SU-DHL-6 (cell line): ENCODE data around the gene NAV2.
"Not testable (repeated sequence)": the region's sequence is repeated elsewhere in the genome, so short reads cannot be mapped to it uniquely, and the experiment has no call there.

ENCODE experiments used
- EZH2phosphoT487 ChIP-seq: fragments of 200-600 bp; sonication (generic), shearing (Covaris generic); conservative IDR thresholded peaks from 2 replicates; pipeline ENCODE4 v1.6.1; 2018; ENCODE audit warnings: mild to moderate bottlenecking, antibody characterized with exemption, low read length, moderate library complexity, mixed read lengths
- TF ChIP-seq, protein P1 (sequence below): fragments of 200-600 bp; sonication (generic); IDR thresholded peaks from one replicate; pipeline ENCODE4 v1.5.1; 2017; ENCODE audit warnings: antibody characterized with exemption, mild to moderate bottlenecking, low read length, moderate library complexity; ENCODE audit not compliant: insufficient read depth, poor library complexity, severe bottlenecking

DNA sequence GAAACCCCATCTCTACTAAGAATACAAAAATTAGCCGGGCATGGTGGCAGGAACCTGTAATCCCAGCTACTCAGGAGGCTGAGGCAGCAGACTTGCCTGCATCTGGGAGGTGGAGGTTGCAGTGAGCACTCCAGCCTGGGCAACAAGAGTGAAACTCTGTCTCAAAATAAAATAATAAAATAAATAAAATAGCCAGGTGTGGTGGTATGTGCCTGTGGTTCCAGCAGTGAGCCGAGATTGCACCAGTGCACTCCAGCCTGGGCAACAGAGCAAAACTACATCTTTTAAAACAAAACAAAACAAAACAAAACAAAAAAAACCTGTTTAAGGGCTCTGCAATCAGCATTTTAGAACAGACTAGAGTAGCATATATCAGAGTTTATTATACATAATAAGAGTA lies 214.8 kb downstream of the NAV2 start:
- TF ChIP-seq, protein P1, sequence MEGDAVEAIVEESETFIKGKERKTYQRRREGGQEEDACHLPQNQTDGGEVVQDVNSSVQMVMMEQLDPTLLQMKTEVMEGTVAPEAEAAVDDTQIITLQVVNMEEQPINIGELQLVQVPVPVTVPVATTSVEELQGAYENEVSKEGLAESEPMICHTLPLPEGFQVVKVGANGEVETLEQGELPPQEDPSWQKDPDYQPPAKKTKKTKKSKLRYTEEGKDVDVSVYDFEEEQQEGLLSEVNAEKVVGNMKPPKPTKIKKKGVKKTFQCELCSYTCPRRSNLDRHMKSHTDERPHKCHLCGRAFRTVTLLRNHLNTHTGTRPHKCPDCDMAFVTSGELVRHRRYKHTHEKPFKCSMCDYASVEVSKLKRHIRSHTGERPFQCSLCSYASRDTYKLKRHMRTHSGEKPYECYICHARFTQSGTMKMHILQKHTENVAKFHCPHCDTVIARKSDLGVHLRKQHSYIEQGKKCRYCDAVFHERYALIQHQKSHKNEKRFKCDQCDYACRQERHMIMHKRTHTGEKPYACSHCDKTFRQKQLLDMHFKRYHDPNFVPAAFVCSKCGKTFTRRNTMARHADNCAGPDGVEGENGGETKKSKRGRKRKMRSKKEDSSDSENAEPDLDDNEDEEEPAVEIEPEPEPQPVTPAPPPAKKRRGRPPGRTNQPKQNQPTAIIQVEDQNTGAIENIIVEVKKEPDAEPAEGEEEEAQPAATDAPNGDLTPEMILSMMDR: not testable (repeated sequence)
- TF ChIP-seq EZH2phosphoT487: not testable (repeated sequence)
